ENCODE data around the gene TINCR. TPM values are rescaled to one million over a fixed set of nuclear protein-coding genes. Genes with fewer than 3 reads are reported as not detected.

TINCR gene
- total and polyA plus RNA-seq, 2 donors (not counting 1 experiment from before 2014, with no cell fraction given), result 0.42 to 0.54 TPM

DNA sequence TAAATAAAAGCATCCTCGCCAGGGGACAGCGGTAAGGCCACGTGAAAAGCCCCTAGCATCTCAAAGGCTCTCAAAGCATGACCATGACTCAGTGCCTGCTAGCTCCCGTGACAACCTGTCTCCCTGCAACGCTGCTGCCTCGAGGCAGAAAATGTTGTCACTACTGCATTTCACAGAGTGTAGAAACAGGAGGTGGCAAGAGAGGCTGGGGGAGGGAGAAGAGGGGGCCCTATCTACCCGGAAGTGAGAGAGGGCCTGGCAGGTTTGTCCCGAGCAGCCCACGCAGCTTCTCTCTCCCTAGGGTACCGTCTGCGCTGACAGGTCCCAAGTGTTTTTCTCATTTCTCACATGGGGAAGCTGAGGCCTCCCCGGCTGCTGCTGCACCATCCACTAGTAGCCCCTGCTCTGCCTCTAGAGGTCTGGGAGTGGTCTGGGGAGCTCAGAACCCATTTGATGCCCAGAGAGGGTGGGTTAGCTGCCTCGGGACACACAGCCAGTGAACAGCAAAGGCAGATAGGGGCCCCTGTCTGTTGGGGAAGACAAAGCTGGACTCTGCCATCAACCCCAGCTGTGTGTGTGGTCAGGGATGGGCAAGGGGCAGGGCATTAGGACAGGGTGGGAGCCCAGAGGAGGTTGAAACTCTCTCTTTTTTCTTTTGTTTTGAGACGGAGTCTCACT is 3.7 kb downstream of the TINCR start:
- Histone ChIP-seq H4K20me1 (ENCODE audit: control insufficient read depth, insufficient read depth, low read length, poor library complexity, severe bottlenecking) (no peaks in the 10 kb centered on the region), H3K4me2 (replicated peaks; ENCODE audit: low read depth, low read length, poor library complexity, severe bottlenecking) (no peak overlapping the region), H3K36me3 (replicated peaks in 1 of 2; ENCODE audit: control extremely low read depth in 1 of 2, control insufficient read depth in 1 of 2, extremely low read depth in 1 of 2, insufficient read depth in 2 of 2, low read length in 1 of 2) (no peaks in the 10 kb centered on the region), H3K4me1 (ENCODE audit: control insufficient read depth in 2 of 2, insufficient read depth in 2 of 2, low read length in 2 of 2) (peaks cover 0 to 3% of the 10 kb centered on the region in 2 donors), H3K27ac (ENCODE audit: low read length in 2 of 2) (no peak overlapping the region), H3K79me2 (ENCODE audit: control insufficient read depth, insufficient read depth, low read length) (no peaks in the 10 kb centered on the region), H3K9ac (ENCODE audit: low read length) (no peak overlapping the region), H3K27me3 (replicated peaks in 1 of 4; ENCODE audit: control extremely low read depth in 1 of 4, control insufficient read depth in 3 of 4, insufficient read depth in 4 of 4, low read length in 3 of 4) (peaks cover 0 to 44% (median 17%) of the 10 kb centered on the region in 4 experiments), H3K4me3 (ENCODE audit: control extremely low read depth in 1 of 5, extremely low read depth in 1 of 5, insufficient read depth in 1 of 5, low read depth in 2 of 5, low read length in 4 of 5) (no peak overlapping the region), H2AFZ (ENCODE audit: insufficient read depth, low read depth, low read length, poor library complexity, severe bottlenecking) (no peak overlapping the region), H3K9me3 (ENCODE audit: control extremely low read depth in 1 of 3, control insufficient read depth in 2 of 3, insufficient read depth in 1 of 3, low read length in 2 of 3) (peaks cover 0 to 36% (median 11%) of the 10 kb centered on the region in 3 donors)
- H3K4me3 Mint-ChIP-seq, result no peak overlapping the region
- intact Hi-C loops (cut with micrococcal nuclease), result no loop called here
- no peak for DNase-seq
- TF ChIP-seq, protein P1, sequence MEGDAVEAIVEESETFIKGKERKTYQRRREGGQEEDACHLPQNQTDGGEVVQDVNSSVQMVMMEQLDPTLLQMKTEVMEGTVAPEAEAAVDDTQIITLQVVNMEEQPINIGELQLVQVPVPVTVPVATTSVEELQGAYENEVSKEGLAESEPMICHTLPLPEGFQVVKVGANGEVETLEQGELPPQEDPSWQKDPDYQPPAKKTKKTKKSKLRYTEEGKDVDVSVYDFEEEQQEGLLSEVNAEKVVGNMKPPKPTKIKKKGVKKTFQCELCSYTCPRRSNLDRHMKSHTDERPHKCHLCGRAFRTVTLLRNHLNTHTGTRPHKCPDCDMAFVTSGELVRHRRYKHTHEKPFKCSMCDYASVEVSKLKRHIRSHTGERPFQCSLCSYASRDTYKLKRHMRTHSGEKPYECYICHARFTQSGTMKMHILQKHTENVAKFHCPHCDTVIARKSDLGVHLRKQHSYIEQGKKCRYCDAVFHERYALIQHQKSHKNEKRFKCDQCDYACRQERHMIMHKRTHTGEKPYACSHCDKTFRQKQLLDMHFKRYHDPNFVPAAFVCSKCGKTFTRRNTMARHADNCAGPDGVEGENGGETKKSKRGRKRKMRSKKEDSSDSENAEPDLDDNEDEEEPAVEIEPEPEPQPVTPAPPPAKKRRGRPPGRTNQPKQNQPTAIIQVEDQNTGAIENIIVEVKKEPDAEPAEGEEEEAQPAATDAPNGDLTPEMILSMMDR (IDR thresholded peaks at IDR 0.05), result no peak
- TF ChIP-seq EZH2 (IDR thresholded peaks at IDR 0.05; ENCODE audit: borderline replicate concordance, insufficient read depth, low read depth, low read length, poor library complexity, severe bottlenecking), result no peak
- peaks cover 8% of the 10 kb centered on the region for H3K9me3 Mint-ChIP-seq (ENCODE audit: insufficient read depth)
- no peak for ATAC-seq (ENCODE audit: low read depth)
- no peaks in the 10 kb centered on the region for H3K4me1 Mint-ChIP-seq
- ChIA-PET CTCF (no interaction called here), POLR2A (no interaction called here)
- H3K27me3 Mint-ChIP-seq, result peaks cover 18% of the 10 kb centered on the region
- H3K27ac Mint-ChIP-seq, result no peak overlapping the region
- 51% methylated on average over 10 of the region's 14 CpGs for WGBS (ENCODE audit: insufficient coverage)

GRCh38 chr19:5563008-5563431 is 4.7 kb downstream of the TINCR start:
- H3K9me3 Mint-ChIP-seq (ENCODE audit: insufficient read depth), result peaks cover 10% of the 10 kb centered on the region
- CTCF ChIA-PET, result no interaction called here
- H3K4me2 ChIP-seq (replicated peaks; ENCODE audit: low read depth, low read length, poor library complexity, severe bottlenecking), result no peak overlapping the region
- no peaks in the 10 kb centered on the region for H3K4me1 Mint-ChIP-seq
- POLR2A ChIA-PET, result no interaction called here
- H3K27me3 Mint-ChIP-seq, result peaks cover 25% of the 10 kb centered on the region
- intact Hi-C loops (cut with micrococcal nuclease), result no loop called here
- no peak overlapping the region for H3K9ac ChIP-seq (ENCODE audit: low read length)
- no peak overlapping the region for H2AFZ ChIP-seq (ENCODE audit: insufficient read depth, low read depth, low read length, poor library complexity, severe bottlenecking)
- peaks cover 0 to 3% of the 10 kb centered on the region in 2 donors for H3K4me1 ChIP-seq (ENCODE audit: control insufficient read depth in 2 of 2, insufficient read depth in 2 of 2, low read length in 2 of 2)
- no peak overlapping the region for H3K4me3 ChIP-seq (ENCODE audit: control extremely low read depth in 1 of 5, extremely low read depth in 1 of 5, insufficient read depth in 1 of 5, low read depth in 2 of 5, low read length in 4 of 5)
- no peaks in the 10 kb centered on the region for H3K36me3 ChIP-seq (replicated peaks in 1 of 2; ENCODE audit: control extremely low read depth in 1 of 2, control insufficient read depth in 1 of 2, extremely low read depth in 1 of 2, insufficient read depth in 2 of 2, low read length in 1 of 2)
- H3K27ac ChIP-seq (ENCODE audit: low read length in 2 of 2), result no peak overlapping the region
- WGBS (ENCODE audit: insufficient coverage), result 63% methylated on average over 7 of the region's 8 CpGs
- no peak for TF ChIP-seq EZH2 (IDR thresholded peaks at IDR 0.05; ENCODE audit: borderline replicate concordance, insufficient read depth, low read depth, low read length, poor library complexity, severe bottlenecking)
- TF ChIP-seq, protein P1 (IDR thresholded peaks at IDR 0.05), result no peak
- H3K27ac Mint-ChIP-seq, result no peak overlapping the region
- peaks cover 0 to 39% (median 11%) of the 10 kb centered on the region in 3 donors for H3K9me3 ChIP-seq (ENCODE audit: control extremely low read depth in 1 of 3, control insufficient read depth in 2 of 3, insufficient read depth in 1 of 3, low read length in 2 of 3)
- H4K20me1 ChIP-seq (ENCODE audit: control insufficient read depth, insufficient read depth, low read length, poor library complexity, severe bottlenecking), result no peaks in the 10 kb centered on the region
- DNase-seq, result no peak
- no peak overlapping the region for H3K4me3 Mint-ChIP-seq
- H3K27me3 ChIP-seq (replicated peaks in 1 of 4; ENCODE audit: control extremely low read depth in 1 of 4, control insufficient read depth in 3 of 4, insufficient read depth in 4 of 4, low read length in 3 of 4), result peaks cover 0 to 40% (median 14%) of the 10 kb centered on the region in 4 experiments
- no peak for ATAC-seq (ENCODE audit: low read depth)
- no peaks in the 10 kb centered on the region for H3K79me2 ChIP-seq (ENCODE audit: control insufficient read depth, insufficient read depth, low read length)
